ENCODE data around the gene ZC3H7A.
"Not testable (repeated sequence)": the region's sequence is repeated elsewhere in the genome, so short reads cannot be mapped to it uniquely, and the experiment has no call there.

The ZC3H7A gene

DNA sequence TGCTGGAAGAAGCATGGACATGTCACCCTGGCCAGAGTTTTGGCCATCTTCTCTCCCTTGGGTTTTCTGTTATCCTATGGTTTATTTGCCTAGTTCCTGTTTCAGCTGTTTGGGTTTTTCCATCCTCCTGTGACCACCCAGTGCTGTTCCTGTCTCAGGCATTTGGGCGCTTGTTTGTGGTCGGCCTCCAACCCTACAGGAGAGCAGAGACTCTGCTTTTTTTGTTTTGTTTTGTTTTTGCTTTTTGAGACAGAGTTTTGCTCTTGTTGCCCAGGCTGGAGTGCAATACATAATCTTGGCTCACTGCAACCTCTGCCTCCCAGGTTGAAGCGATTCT is 3.3 kb upstream of the ZC3H7A start:
- DNase-seq = peak in 1 of 14 donors; percentile 11

DNA sequence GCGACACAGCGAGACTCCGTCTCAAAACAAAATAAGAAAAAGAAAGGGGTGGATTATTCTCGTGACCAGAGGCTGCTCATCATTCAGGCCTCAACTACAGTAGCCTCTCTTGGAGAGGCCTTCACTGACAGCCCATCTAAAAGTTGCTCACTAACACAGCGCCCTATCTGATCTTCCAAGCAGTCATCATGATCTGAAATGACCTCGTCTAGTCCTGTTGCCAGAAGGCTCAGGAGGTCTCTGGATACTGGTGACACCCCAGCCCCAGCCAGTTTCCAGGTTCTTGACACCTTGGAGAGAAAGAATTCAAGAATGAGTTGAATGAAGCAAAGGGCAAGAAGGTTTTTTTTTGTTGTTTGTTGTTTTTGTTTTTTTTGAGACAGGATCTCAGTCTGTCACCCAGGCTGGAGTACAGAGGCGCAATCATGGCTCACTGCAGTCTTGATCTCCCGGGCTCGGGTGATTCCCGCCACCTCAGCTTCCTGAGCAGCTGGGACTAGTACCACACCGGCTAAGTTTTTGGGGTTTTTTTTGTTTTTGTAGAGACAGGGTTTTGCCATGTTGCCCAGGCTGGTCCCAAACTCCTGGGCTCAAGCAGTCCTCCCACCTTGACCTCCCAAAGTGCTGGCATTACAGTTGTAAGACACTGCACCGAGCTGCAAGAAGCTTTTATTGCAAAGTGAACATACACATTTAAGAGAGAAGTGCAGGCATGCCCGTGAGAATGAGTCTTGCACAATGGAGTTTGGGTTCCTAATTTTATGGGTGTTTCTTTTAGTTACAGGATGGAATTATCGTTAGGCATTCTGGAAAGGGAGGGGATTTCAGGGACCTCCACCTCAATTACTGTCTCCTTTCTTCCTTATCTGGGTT is 2.7 kb upstream of the ZC3H7A start:
- DNase-seq = no peak

DNA sequence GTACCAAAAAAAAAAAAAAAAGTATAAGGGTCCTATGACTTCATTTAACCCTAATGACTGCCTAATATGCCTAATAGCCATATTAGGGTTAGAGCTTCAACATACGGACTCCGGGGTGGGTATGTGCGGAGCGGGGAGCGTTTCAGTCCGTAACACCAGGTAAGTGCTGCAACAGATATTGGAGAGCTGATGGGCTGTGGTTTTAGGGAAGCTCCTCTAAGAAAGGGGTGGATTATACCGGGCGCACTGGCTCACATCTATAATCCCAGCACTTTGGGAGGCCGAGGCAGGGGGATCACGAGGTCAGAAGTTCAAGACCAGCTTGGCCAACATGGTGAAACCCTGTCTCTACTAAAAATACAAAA is 1.9 kb upstream of the ZC3H7A start:
- no peak for DNase-seq

DNA sequence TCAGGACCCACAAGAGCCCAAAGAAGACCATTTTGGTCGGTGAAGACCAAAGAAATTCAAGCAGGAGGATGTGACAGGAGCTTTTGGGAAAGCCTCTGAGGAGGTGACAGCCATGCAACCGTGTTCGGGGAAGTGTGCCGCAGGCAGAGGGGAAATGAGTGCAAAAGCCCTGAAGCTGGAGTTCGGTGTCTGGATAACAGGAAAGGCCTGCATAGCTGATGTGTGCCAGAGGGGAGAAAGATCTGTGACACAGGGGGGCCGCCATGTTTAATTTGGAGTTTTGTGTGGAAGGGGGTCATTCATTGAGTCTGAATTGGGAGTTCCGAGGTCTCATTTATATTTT is 870 bp upstream of the ZC3H7A start:
- DNase-seq = peak in 1 of 14 donors; percentile 34

DNA sequence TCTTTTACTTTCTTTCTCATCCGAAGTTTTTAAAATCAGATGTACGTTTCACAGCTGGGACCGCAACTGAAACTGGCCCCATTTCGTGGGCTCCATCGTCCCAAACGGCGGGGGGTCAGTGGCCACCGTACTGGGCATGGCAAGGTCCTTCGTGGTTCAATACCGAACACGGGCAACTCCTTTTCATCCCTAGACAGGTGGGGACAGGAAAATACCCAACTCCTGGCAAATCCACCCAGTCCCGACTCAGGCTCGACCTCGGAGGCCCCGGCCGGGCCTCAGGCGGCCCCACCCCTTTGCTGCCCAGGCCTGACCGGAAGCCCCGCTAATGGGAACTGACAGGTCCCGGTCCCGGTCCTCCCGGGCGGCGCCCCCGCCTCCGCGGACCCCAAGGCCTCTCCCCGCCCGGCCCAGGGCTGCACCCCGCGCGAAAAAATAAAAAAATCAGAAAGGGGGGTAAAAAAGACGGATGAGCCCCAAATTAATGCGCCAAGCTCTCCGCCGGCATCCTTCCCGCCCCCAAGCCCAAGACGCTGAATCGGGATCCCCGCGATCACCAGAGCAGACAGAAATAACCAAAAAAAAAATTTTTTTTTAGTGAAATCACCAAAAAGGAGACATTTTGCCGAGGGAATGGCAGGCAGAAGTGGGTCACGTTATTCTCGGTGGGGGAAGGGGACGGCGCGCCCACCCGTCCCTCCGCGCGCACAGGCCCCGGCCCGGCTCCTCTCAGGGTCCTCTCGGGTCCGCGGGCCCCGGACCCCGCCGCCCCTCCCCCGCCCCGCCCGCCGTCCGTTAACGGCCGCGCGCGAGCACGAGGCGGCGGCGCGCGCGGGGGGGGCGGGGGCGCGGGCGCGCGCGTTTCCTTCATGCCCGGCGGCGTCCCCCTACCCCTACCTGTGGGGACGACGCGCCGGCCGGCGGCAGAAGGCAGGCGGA is 562 bp downstream of the ZC3H7A start:
- DNase-seq = peak in 9 of 14 donors; percentile 10 to 61 (median 29)

DNA sequence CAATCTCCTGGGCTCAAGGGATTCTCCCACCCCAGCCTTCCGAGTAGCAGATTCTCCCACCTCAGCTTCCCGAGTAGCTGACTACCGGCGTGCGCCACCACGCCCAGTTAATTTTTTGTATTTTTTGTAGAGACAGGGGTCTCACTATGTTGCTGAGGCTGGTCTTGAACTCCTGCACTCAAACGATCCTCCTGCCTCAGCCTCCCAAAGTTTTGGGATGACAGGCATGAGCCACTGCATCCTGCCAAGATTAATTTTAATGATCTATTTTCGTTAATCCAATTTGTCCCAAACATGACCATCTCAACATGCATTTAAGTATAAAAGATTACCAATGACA is 1.2 kb downstream of the ZC3H7A start:
- DNase-seq = no peak

DNA sequence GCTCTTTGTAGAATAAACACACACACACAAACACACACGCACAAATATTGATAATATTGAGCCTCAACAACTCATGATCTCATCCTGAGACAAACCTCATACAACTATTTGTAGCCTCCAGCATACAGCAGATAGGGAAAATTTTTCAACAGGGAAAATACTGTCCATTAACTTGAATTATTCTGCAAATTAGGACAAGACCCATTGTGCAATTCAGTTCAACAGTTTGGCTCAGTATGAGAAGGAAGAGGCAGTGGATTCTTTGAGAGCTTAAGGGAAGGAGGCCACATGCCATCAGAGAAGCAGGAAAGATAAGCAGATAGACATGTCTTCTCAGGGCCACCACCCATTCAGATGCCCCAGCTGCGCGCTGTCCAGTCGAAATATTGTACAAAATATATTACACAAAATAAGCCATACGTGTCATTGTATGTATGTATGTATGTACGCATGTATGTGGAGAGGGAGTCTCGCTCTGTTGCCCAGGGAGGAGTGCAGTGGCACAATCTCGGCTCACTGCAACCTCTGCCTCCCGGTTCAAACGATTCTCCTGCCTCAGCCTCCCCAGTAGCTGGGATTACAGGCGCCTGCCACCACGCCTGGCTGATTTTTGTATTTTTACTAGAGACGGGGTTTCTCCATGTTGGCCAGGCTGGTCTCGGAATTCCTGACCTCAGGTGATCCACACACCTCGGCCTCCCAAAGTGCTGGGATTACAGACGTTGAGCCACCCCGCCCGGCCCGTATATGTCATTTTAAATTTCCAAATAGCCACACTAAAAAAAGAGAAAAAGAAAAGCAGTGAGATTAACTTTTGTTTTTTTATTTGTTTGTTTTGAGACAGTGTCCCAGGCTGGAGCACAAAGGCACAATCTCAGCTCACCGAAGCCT is 1.8 kb downstream of the ZC3H7A start:
- no peak for DNase-seq

DNA sequence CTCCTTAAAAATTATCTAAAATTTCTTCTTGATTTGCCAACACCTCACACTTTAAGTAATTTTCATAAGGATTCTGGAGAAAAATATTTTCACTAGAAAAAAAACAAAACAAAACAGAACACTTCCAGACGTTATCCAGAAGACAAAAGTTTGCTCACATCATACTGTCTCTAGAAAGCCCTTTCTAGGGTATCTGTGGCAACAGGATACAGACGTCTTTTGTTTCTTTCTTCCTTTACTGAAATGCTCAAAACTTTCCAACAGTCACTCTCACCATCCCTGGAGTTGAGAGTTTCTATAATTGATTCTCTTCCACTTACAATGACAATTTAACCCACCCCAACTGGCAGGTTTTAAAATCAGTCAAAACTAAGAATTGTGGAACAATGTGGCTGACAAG is 2.6 kb downstream of the ZC3H7A start:
- no peak for DNase-seq

DNA sequence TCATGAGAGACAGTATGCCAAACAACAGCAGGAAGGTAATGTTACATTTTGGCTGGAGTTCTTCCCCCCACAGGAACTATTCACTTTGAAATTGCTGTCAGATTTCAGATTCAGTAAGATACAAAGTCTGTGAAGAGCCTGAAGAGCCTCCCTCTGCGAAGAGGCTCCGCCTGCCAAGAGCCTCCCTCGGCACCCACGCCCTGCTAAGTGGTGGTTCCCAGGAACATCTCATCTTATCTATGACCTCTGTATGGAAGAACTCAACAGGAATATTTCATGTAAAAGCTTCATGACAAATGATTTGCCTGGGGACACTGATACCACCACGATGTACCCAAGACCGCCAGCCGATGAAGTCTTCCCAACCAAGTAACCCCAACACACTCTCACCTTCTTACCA is 3.2 kb downstream of the ZC3H7A start:
- no peak for DNase-seq

DNA sequence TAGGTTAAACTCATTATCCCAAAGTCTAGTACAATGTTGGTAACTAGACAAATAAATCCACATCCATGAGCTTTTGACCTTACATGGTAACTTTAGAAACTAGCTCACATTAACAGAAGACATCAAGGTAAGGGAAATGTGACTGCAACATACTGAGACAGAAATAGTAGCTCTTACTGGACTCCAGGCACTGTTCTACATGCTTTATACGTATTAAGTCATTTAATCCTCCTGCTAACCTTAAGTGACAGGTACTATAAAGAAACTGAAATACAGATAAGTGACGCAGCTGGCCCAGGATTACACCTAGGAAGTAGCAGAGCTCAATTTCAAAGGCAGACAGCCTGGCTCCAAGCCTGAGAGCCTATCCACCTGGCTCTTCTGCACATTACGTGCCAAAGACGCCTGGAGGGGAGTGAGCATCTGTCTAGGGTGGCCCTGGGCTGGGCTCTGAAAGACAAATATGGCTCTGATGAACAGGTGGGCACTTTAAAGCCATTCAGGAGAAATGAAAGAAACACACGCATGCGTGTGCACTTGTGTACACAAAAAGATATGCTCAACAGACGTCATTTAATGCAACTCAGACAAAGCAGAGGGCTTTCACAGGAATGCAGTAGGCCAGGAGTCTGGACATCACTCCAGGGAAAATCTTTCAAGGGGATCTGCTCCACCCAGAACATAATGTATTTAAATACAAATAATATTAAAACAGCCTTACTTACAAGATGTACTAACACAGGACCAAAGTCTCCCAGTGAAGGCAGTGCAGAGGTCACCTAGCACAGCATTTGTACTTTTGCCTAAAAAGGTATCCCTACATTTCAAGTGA is 4.4 kb downstream of the ZC3H7A start:
- peak in 1 of 14 donors; percentile 18 for DNase-seq

DNA sequence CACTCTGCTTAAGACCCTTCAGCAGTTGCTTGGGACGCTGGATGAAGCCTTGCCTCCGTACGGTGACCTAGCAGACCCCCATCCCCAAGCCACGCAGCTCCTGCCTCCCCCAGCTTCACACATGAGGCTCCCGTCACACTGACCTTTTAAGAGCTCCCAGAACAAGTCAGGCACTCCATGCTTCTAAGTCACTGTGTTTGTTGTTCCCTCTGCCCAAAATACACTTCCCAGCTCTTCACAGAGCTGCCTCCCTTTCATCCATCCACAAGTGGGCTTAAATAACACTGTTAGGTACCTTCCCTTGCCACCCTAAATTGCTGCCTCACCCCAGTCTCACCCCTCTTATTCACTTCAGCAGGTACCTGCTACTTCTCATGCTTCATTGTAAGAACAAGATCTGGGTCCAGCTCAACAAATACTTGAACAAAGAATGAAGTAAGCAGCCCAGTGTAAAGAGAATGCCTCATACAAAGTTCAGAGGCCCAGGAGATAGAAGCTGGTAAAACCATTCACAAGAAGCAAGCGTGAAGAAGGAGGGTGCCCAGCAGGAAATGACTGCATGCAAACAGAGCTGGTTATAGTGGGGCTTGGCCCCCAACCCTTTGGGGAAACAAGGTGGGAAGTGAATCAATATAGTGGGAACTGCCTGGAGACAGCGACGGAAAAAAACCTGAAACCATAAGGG is 5.8 kb downstream of the ZC3H7A start:
- no peak for DNase-seq

DNA sequence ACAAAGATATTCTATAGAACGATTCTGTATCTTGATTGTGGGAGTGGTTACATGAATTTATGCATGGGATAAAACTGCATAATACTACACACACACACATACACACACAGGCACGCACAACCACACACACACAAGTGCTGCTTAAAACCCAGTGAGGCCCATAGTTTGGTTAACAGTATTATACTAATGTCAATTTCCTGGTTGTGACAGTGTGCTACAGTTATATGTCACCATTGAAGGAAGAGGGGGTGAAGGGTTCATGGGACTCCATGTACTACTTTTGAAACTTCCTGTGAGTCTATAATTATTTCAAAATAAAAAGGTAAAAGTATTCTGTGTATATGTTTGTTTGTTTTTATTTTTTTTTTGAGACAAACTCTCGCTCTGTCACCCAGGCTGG is 8.1 kb downstream of the ZC3H7A start:
- DNase-seq = no peak

DNA sequence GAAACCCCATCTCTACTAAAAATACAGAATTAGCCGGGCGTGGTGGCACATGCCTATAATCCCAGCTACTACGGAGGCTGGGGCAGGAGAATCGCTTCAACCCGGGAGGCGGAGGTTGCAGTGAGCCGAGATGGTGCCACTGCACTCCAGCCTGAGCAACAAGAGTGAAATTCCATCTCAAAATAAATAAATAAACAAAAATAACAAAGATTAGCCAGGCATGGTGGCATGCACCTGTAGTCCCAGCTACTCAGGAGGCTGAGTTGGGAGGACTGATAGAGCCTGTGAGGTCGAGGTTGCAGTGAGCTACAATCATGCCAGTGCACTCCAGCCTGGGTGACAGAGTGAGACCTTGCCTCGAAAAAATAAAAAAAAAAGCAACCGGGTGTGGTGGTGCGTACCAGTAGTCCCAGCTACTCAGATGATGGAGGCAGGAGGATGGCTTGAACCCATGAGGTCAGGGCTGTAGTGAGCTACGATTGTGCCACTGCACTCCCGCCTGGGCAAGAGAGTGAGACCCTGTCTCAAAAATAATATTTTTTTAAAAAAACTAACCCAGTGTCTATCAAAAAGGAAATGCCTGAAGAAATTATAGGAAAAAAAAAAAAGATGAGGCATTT is 12.0 kb downstream of the ZC3H7A start:
- DNase-seq = not testable (repeated sequence)

DNA sequence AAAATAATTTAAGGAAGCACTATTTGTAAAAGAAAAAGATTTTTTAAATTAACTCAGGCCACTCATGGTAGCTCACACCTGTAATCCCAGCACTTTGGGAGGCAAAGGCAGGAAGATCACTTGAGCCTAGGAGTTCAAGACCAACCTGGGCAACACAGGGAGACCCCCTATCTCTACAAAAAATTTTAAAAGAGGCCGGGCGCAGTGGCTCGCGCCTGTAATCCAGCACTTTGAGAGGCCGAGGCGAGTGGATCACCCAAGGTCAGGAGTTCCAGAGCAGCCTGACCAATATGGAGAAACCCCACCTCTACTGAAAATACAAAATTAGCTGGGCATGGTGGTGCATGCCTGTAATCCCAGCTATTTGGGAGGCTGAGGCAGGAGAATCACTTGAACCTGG is 12.7 kb downstream of the ZC3H7A start:
- not testable (repeated sequence) for DNase-seq

DNA sequence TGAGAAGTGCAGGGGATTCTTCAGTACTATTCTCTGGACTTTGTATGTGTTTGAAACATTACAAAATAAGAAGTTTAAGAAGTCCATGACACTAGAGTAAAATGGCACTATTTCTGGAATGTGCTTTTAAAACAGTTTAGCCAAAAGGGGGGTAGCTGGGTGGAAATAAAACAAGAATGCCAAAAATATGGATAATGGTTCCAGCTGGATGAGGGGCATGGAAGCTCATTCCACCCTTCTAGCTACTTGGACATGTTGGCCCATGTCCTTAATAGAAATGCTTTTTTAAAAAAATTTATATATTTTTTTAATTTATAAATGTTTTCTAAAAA is 13.1 kb downstream of the ZC3H7A start:
- no peak for DNase-seq

DNA sequence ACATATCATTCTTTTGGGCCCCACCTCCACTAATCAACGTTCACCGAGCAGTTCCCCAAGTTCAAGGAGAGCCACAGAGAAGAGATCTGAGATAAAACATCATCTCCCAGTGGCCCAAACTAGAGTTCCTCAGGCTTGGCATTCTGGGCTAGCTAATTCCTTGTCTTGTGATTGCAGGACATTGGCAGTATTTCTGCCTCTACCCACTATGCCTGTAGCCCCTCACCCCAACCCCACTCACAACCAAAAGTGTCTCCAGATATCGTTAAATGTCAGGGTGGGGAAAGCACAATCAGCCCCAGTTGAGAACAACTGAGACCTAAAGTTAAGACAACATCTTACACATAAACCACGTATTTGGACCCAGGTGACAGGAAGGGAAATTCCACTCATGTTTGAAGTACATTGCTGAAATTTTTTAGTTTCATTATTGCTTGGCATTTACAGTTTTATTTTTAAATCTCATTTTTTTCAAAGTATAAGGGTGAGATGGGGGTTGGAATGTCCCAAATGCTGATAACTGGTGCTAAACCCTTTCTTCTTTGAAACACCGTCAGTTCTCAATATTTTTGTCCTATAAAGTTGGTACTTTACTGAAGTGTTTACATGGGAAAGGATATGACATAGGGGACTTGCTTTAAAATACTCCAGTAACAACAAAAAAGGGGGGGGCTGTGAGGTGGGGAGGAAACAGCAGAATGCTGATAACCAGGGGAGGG is 13.6 kb downstream of the ZC3H7A start:
- no peak for DNase-seq

DNA sequence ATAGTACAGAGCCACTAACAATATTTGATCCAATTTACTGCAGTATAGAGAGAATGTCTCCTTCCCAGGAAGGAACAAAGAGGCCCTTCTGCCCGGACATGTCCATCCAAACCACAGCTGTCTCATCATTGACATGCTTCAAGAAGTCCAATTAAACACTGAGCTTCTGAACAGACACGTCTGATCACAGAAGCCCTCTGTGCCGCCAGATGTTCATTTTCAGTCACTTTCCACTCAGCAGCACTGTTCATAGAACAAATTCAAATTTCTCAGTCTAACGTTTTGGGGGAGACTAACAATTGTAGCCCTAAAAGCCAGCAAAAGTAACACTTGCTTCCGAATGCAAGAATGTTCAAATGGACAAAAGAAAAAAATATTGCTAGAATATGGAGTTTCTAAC is 15.3 kb downstream of the ZC3H7A start:
- peak in 9 of 14 donors; percentile 2 to 36 (median 15) for DNase-seq

DNA sequence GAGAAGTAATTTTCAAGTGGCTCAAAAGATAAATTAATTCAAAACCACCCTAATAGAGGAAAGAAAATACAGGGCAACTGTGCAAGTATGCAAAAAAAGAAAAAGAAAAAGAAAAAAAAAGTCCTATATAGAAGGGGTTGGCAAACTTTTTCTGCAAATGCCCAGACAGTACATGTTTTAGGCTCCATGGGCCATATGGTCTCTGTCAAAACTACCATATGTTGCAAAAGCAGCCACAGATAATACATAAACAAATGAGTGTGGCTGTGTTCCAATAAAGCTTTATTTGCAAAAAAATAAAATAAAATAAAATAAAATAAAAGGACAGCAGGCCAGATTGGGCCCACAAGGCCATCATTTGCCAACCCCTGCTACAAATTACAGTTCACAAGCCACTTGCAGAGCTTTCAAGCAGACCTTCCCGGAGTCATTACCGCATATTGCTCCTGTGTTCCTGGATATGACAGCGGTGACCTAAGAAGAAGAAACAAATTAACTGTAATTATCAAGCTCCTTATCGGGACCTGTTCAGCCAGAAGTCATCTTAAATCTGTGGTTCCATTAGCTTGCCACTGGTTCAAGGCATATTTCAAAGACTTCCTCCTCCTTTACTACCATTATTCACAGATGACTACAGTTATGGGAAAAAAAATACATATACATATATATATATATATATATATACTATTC is 15.9 kb downstream of the ZC3H7A start:
- no peak for DNase-seq

DNA sequence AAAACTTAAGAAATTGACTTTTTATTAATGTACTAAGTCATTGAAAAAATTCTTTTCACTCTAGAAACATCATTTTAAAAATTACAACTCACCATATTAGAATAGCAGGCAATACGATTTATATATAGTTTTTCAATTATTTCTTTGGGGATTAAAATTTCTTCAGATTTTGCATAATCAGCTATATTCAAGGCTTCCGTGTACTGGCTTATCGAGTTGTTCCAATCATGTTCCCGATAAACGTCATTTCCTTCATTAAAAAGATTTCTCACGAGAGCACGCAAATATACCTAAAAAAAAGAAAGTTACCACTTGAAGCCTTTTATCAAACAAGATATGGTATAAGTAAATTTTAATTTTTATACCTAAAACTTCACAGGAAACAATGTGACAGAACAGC is 18.0 kb downstream of the ZC3H7A start:
- no peak for DNase-seq
